Inferior parietal cortex (tissue), 1 donor: ENCODE data around the gene MEGF6.
"Not testable (repeated sequence)": the region's sequence is repeated elsewhere in the genome, so short reads cannot be mapped to it uniquely, and the experiment has no call there.

ENCODE experiments used
- DNase-seq: peaks from one replicate; pipeline ENCODE4 v3.0.0-alpha.2; 2016; ENCODE audit errors: extremely low spot score

MEGF6 gene

GRCh38 chr1:3629561-3630160 is 18.4 kb upstream of the MEGF6 start:
- no peak for DNase-seq

GRCh38 chr1:3628445-3628844 is 17.1 kb upstream of the MEGF6 start:
- no peak for DNase-seq

- DNase-seq, result no peak
Observed at GRCh38 chr1:3627515-3628253, 16.4 kb upstream of the MEGF6 start.

- no peak for DNase-seq
Observed at GRCh38 chr1:3626025-3626424, 14.7 kb upstream of the MEGF6 start.

- peak; percentile 21 for DNase-seq
Observed at GRCh38 chr1:3625151-3625907, 14.0 kb upstream of the MEGF6 start.

GRCh38 chr1:3624200-3625136 is 13.2 kb upstream of the MEGF6 start, which contains the start of gene TPRG1L:
Gene TPRG1L, plus strand, starts transcription at chr1:3625015. Its CDS starts 58 bp downstream, at chr1:3625073.
- peak; percentile 98 for DNase-seq

- no peak for DNase-seq
Observed at GRCh38 chr1:3623441-3624199, 12.3 kb upstream of the MEGF6 start.

GRCh38 chr1:3622102-3622501 is 10.8 kb upstream of the MEGF6 start:
- not testable (repeated sequence) for DNase-seq

GRCh38 chr1:3621151-3621671 is 9.9 kb upstream of the MEGF6 start:
- DNase-seq, result peak; percentile 50

- DNase-seq, result no peak
Observed at GRCh38 chr1:3620708-3621107, 9.4 kb upstream of the MEGF6 start.

- DNase-seq, result peak; percentile 90
Observed at GRCh38 chr1:3618881-3619671, 7.8 kb upstream of the MEGF6 start.

- no peak for DNase-seq
Observed at GRCh38 chr1:3618531-3618880, 7.2 kb upstream of the MEGF6 start.

- DNase-seq, result no peak
Observed at GRCh38 chr1:3617806-3618345, 6.6 kb upstream of the MEGF6 start.

- no peak for DNase-seq
Observed at GRCh38 chr1:3616861-3617260, 5.6 kb upstream of the MEGF6 start.

GRCh38 chr1:3614755-3615742 is 3.7 kb upstream of the MEGF6 start:
- DNase-seq, result no peak

- no peak for DNase-seq
Observed at GRCh38 chr1:3612123-3612522, 815 bp upstream of the MEGF6 start.

GRCh38 chr1:3610527-3611169 is 660 bp downstream of the MEGF6 start:
- DNase-seq, result no peak
